Activated CD8-positive, alpha-beta T cell treated with anti-CD3 and anti-CD28 coated beads for 36 hours (primary cell): ENCODE results near the gene SPTBN1. TPM values are rescaled to one million over a fixed set of nuclear protein-coding genes. Genes with fewer than 3 reads are reported as not detected.

Source experiments
- ATAC-seq: fragments of 200-7000 bp; cut with Tn5 transposase; one replicate; pipeline ENCODE4 v1.10.0; 2021; ENCODE audit warnings: mild to moderate bottlenecking, moderate library complexity
- CTCF ChIA-PET: fragments of 350-600 bp; sonication (Branson Sonifier 250); formaldehyde crosslinking; loops from one replicate; lab custom pipeline; 2021; ENCODE audit warnings: antibody characterized with exemption; lab: Charles Lee
- POLR2A ChIA-PET: fragments of 350-600 bp; sonication (Branson Sonifier 250); formaldehyde crosslinking; loops from one replicate; lab custom pipeline; 2021; ENCODE audit warnings: antibody characterized with exemption; lab: Charles Lee
- DNase-seq: peaks from one replicate; pipeline ENCODE4 v3.0.0-alpha.2; 2020
- H3K27ac Mint-ChIP-seq: one replicate; pipeline ENCODE4 v1.8.0; 2021; ENCODE audit warnings: mild to moderate bottlenecking, mixed read lengths
- H3K27me3 Mint-ChIP-seq: one replicate; pipeline ENCODE4 v1.8.0; 2021; ENCODE audit warnings: mixed read lengths
- H3K36me3 Mint-ChIP-seq: one replicate; pipeline ENCODE4 v1.8.0; 2021; ENCODE audit warnings: low read depth, mixed read lengths
- H3K4me1 Mint-ChIP-seq: one replicate; pipeline ENCODE4 v1.8.0; 2021; ENCODE audit warnings: low read depth, mixed read lengths
- H3K4me3 Mint-ChIP-seq: one replicate; pipeline ENCODE4 v1.8.0; 2021; ENCODE audit warnings: mild to moderate bottlenecking, moderate library complexity, mixed read lengths
- H3K9me3 Mint-ChIP-seq: one replicate; pipeline ENCODE4 v1.8.0; 2021; ENCODE audit warnings: mixed read lengths
- CTCF ChIP-seq: fragments of 200-600 bp; IDR thresholded peaks from one replicate; pipeline ENCODE4 v1.8.0; 2022; ENCODE audit warnings: antibody characterized with exemption, mild to moderate bottlenecking
- intact Hi-C: fragments of 100-400 bp; cut with micrococcal nuclease; formaldehyde crosslinking; loops from one replicate; pipeline ENCODE4 v1.10.0; 2022
- total RNA-seq, 2 experiments: library from RNA; stranded (reverse); gene quantifications; one replicate each; pipeline ENCODE4 v1.2.3, GENCODE V29; 2021

The SPTBN1 gene
- total RNA-seq, 2 experiments from 2014 or later = 91.8 to 91.9 TPM

DNA sequence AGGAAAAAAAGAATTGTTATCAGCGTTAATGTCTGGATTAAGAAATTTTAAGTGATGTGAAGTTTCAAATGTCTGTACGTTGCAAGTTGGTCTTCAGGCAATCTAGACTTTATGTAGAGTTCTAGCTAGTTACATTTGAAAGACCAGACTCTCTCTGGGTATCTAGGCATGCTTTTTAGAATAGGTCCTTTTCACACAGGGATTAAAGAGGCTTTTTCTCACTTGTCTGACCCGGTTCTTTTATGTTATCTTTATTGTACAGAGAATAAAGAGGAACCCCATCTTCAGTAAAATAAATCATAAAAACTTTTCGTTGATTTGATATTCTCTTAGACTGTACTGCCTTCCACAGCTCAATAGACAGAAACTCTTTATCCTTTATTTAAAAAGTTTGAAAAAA lies 258.9 kb downstream of the SPTBN1 start:
- no peaks in the 10 kb centered on the region for H3K4me1 Mint-ChIP-seq
- H3K4me3 Mint-ChIP-seq = no peak overlapping the region
- peaks cover 21% of the 10 kb centered on the region for H3K27me3 Mint-ChIP-seq
- H3K36me3 Mint-ChIP-seq = no peaks in the 10 kb centered on the region
- H3K9me3 Mint-ChIP-seq = no peaks in the 10 kb centered on the region
- DNase-seq (no peak), ATAC-seq (no peak)
- no peak for TF ChIP-seq CTCF
- H3K27ac Mint-ChIP-seq = no peak overlapping the region
- POLR2A ChIA-PET = no interaction called here
- CTCF ChIA-PET = interaction anchor here (1.0 to 3.5 kb wide), 7 partner anchors 8 to 191 kb away, joined by 3 to 17 read pairs (median 3); partner anchors contain the start of gene EML6
- intact Hi-C loops = no loop called here

- H3K27me3 Mint-ChIP-seq = peaks cover 14% of the 10 kb centered on the region
Measured at GRCh38 chr2:54716375-54716774, 260.2 kb downstream of the SPTBN1 start.

DNA sequence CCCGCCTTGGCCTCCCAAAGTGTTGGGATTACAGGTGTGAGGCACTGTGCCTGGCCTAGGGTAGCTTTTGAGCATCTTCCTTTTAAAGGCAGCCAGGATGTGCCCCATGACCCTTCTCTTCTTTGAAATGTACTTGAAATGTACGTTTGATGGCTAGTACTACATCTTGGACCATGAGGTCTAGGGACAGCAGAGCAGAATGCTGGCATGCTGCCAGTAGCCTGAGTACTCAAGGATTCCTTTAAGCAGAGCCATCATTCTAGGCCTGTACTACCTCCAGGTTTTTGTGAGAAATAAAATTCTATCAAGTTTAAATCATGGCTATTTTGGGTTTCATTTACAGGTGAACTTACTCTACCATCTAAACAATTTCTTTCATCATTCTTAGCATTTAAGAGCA lies 264.4 kb downstream of the SPTBN1 start:
- Mint-ChIP-seq H3K27me3 (peaks cover 22% of the 10 kb centered on the region), H3K9me3 (no peaks in the 10 kb centered on the region), H3K4me3 (no peak overlapping the region), H3K4me1 (peaks cover 11% of the 10 kb centered on the region), H3K27ac (no peak overlapping the region), H3K36me3 (no peaks in the 10 kb centered on the region)
- CTCF ChIA-PET = interaction anchor here (1.7 to 3.2 kb wide), 2 partner anchors 11 to 15 kb away, joined by 5 to 17 read pairs; no protein-coding TSS in a partner anchor
- POLR2A ChIA-PET = no interaction called here
- intact Hi-C loops = loop anchor here (5.0 kb wide), 1 partner anchor 117 kb away; no protein-coding TSS in a partner anchor
- no peak for TF ChIP-seq CTCF
- no peak for ATAC-seq
- DNase-seq = no peak

More at GRCh38 chr2:54716375-54716774, 260.2 kb downstream of the SPTBN1 start:
- H3K4me3 Mint-ChIP-seq = no peak overlapping the region
- no peak for DNase-seq
- no peaks in the 10 kb centered on the region for H3K9me3 Mint-ChIP-seq
- no peaks in the 10 kb centered on the region for H3K36me3 Mint-ChIP-seq
- no peak for TF ChIP-seq CTCF
- no peaks in the 10 kb centered on the region for H3K4me1 Mint-ChIP-seq
- CTCF ChIA-PET = interaction anchor here (0.9 to 3.5 kb wide), 4 partner anchors 10 to 53 kb away, joined by 3 to 17 read pairs (median 4); no protein-coding TSS in a partner anchor
- no peak for ATAC-seq
- intact Hi-C loops = no loop called here
- no peak overlapping the region for H3K27ac Mint-ChIP-seq
- POLR2A ChIA-PET = no interaction called here

Other genes with a start within 250 kb of the SPTBN1 start
- not detected for gene TSPYL6, start 200.1 kb upstream of the SPTBN1 start, total RNA-seq